Prostate gland (tissue), 2 donors: ENCODE results near the gene INPP5D.

ENCODE experiments used
- POLR2A ChIP-seq: fragments of 450-650 bp; IDR thresholded peaks from one replicate; pipeline ENCODE4 v1.6.1; 2016; ENCODE audit warnings: antibody characterized with exemption, mild to moderate bottlenecking
- POLR2AphosphoS5 ChIP-seq: sonication (generic); formaldehyde crosslinking; IDR thresholded peaks from one replicate; pipeline ENCODE4 v1.6.1; 2017; ENCODE audit warnings: antibody characterized with exemption
- TF ChIP-seq, protein P1 (sequence below), 4 experiments: fragments of 200-600 bp in 2 of 4; fragments of 450-650 bp in 2 of 4; sonication (generic) in 2 of 4; IDR thresholded peaks; 1 replicate in 3 of 4; 2 replicates in 1 of 4; pipeline ENCODE4 v1.5.1; 2016 to 2019; ENCODE audit warnings: antibody characterized with exemption in 4 of 4, mild to moderate bottlenecking in 2 of 4, moderate library complexity in 2 of 4

GRCh38 chr2:233060980-233061590 is 943 bp downstream of the INPP5D start:
- TF ChIP-seq POLR2A (no peak), POLR2AphosphoS5 (no peak)
- TF ChIP-seq, protein P1, sequence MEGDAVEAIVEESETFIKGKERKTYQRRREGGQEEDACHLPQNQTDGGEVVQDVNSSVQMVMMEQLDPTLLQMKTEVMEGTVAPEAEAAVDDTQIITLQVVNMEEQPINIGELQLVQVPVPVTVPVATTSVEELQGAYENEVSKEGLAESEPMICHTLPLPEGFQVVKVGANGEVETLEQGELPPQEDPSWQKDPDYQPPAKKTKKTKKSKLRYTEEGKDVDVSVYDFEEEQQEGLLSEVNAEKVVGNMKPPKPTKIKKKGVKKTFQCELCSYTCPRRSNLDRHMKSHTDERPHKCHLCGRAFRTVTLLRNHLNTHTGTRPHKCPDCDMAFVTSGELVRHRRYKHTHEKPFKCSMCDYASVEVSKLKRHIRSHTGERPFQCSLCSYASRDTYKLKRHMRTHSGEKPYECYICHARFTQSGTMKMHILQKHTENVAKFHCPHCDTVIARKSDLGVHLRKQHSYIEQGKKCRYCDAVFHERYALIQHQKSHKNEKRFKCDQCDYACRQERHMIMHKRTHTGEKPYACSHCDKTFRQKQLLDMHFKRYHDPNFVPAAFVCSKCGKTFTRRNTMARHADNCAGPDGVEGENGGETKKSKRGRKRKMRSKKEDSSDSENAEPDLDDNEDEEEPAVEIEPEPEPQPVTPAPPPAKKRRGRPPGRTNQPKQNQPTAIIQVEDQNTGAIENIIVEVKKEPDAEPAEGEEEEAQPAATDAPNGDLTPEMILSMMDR (IDR thresholded peaks at IDR 0.05), result no peak
